ENCODE measurements around the gene RBFOX2. TPM values are rescaled to one million over a fixed set of nuclear protein-coding genes. Genes with fewer than 3 reads are reported as not detected.

RBFOX2 gene
- total and polyA plus RNA-seq, 2 of the 8 experiments (the other 6 are each of a cell fraction or from before 2014, with no cell fraction given): 121 to 122 TPM

DNA sequence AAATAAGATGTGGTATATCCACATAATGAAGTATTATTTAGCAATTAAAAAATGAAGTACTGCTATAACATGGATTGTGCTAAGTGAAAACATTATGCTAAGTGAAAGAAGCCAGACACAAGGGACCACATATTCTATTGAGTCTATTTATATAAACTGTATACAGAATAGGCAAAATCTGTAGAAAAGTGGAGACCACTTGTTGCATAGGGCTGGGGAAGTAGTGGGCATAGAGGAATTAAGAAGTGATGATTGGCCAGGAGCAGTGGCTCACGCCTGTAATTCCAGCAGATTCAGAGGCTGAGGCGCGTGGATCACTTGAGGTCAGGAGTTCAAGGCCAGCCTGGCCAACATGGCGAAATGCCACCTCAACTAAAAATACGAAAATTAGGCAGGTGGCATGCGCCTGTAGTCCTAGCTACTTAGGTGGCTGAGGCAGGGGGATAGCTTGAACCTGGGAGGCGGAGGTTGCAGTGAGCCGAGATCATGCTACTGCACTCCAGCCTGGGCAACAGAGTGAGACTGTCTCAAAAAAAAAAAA, 109.6 kb downstream of the RBFOX2 start:
- H2BK12ac ChIP-seq (ENCODE audit: low read depth, low read length): no peak overlapping the region
- H3K9ac ChIP-seq (replicated peaks in 1 of 4; ENCODE audit: extremely low read depth in 1 of 4, low read depth in 3 of 4, low read length in 3 of 4): no peak overlapping the region
- H3K4me3 ChIP-seq (ENCODE audit: extremely low read depth in 1 of 4, insufficient read depth in 2 of 4, low read depth in 3 of 4, low read length in 4 of 4): no peak overlapping the region
- H2AFZ ChIP-seq (ENCODE audit: low read length): no peak overlapping the region
- no peak overlapping the region for H3K14ac ChIP-seq (ENCODE audit: insufficient read length)
- ChIA-PET CTCF (ENCODE audit: partially characterized antibody) (interaction anchor here (0.6 to 1.3 kb wide), 5 partner anchors 11 to 462 kb away, joined by 3 to 6 read pairs (median 3); no protein-coding TSS in a partner anchor), POLR2A (ENCODE audit: partially characterized antibody) (no interaction called here)
- no peak overlapping the region for H3K56ac ChIP-seq (replicated peaks; ENCODE audit: insufficient read length, low read depth, low read length)
- H2BK20ac ChIP-seq (ENCODE audit: low read length): no peak overlapping the region
- DNase-seq (ENCODE audit: low read depth in 1 of 2, low spot score in 2 of 2) (no peak), FAIRE-seq (no peak)
- H3K23ac ChIP-seq (ENCODE audit: insufficient read length): no peak overlapping the region
- no peak overlapping the region for H3K4ac ChIP-seq (replicated peaks; ENCODE audit: insufficient read length, low read depth, low read length)
- 82% methylated on average over 8 of the region's 8 CpGs; no CpG with 5 or more reads in 1 of the 2 experiments for WGBS, 2 experiments (ENCODE audit: extremely low coverage in 1 of 2, insufficient coverage in 1 of 2, insufficient read length in 1 of 2, insufficient replicate concordance in 2 of 2, low coverage in 1 of 2, low lambda C conversion rate in 2 of 2, missing lambda C conversion rate in 1 of 2)
- H4K8ac ChIP-seq (ENCODE audit: extremely low read depth, insufficient read depth, low read length): no peak overlapping the region
- peaks cover 0 to 6% of the 10 kb centered on the region in 2 experiments for H4K20me1 ChIP-seq (replicated peaks in 1 of 2; ENCODE audit: control insufficient read depth in 1 of 2, insufficient read depth in 2 of 2, low read length in 2 of 2)
- no peak overlapping the region for H3K27ac ChIP-seq (ENCODE audit: low read depth, low read length)
- H2BK15ac ChIP-seq (ENCODE audit: low read length): no peak overlapping the region
- H4K5ac ChIP-seq (ENCODE audit: insufficient read length, low read depth, low read length): no peak overlapping the region
- no peaks in the 10 kb centered on the region for H3K9me3 ChIP-seq (ENCODE audit: insufficient read depth in 2 of 2, low read depth in 1 of 2, low read length in 1 of 2)
- H3K18ac ChIP-seq (ENCODE audit: extremely low read depth, low read length): no peak overlapping the region
- no peak for TF ChIP-seq EGR1 (IDR thresholded peaks at IDR 0.05; ENCODE audit: borderline replicate concordance, low read depth, low read length)
- no peak for TF ChIP-seq GTF2F1 (IDR thresholded peaks at IDR 0.05; ENCODE audit: borderline replicate concordance, low read depth, low read length)
- TF ChIP-seq SUZ12 (IDR thresholded peaks at IDR 0.05; ENCODE audit: low read length): no peak
- no peak for TF ChIP-seq TBP (IDR thresholded peaks at IDR 0.05; ENCODE audit: low read depth, low read length)
- TF ChIP-seq, protein P1, sequence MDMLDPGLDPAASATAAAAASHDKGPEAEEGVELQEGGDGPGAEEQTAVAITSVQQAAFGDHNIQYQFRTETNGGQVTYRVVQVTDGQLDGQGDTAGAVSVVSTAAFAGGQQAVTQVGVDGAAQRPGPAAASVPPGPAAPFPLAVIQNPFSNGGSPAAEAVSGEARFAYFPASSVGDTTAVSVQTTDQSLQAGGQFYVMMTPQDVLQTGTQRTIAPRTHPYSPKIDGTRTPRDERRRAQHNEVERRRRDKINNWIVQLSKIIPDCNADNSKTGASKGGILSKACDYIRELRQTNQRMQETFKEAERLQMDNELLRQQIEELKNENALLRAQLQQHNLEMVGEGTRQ (IDR thresholded peaks at IDR 0.05; ENCODE audit: low read length): no peak
- TF ChIP-seq TEAD4 (IDR thresholded peaks at IDR 0.05; ENCODE audit: low read depth, low read length): no peak
- TF ChIP-seq JUN (IDR thresholded peaks at IDR 0.05; ENCODE audit: low read depth, low read length): no peak
- H3K36me3 ChIP-seq (ENCODE audit: control insufficient read depth in 2 of 4, insufficient read depth in 4 of 4, low read length in 3 of 4): no peaks in the 10 kb centered on the region
- no peak overlapping the region for H2AK5ac ChIP-seq (ENCODE audit: low read depth, low read length)
- H4K91ac ChIP-seq (replicated peaks; ENCODE audit: insufficient read length, low read length): no peak overlapping the region
- H3K79me1 ChIP-seq (ENCODE audit: low read depth, low read length): peaks cover 4% of the 10 kb centered on the region; the same call in 1 of the 2 replicates
- H2BK5ac ChIP-seq (ENCODE audit: low read depth, low read length): no peak overlapping the region
- no peak overlapping the region for H3K4me2 ChIP-seq (ENCODE audit: insufficient read depth in 1 of 2, low read depth in 2 of 2, low read length in 2 of 2)
- peaks cover 0 to 67% of the 10 kb centered on the region in 2 experiments; a peak in 3 of 4 replicates for H3K79me2 ChIP-seq (ENCODE audit: control insufficient read depth in 1 of 2, insufficient read depth in 2 of 2, low read length in 2 of 2)
- H3K4me1 ChIP-seq (replicated peaks in 1 of 4; ENCODE audit: control insufficient read depth in 3 of 4, insufficient read depth in 4 of 4, low read length in 3 of 4): peaks cover 4 to 19% (median 13%) of the 10 kb centered on the region in 4 experiments; a peak in 6 of 7 replicates
- H2BK120ac ChIP-seq (replicated peaks; ENCODE audit: low read depth, low read length): no peak overlapping the region
- H3K27me3 ChIP-seq (replicated peaks in 1 of 4; ENCODE audit: control insufficient read depth in 3 of 4, extremely low read depth in 1 of 4, insufficient read depth in 3 of 4, low read length in 3 of 4): no peaks in the 10 kb centered on the region
- 0 out of 2 replicates have a peak, but pooled peaks cover 3% of the 10 kb centered on the region for H3K23me2 ChIP-seq (ENCODE audit: low read depth, low read length)

Data from H1 (cell line).